Activated CD8-positive, alpha-beta memory T cell treated with anti-CD3 and anti-CD28 coated beads, Interleukin-2, amount 50 U/mL, for 4 hours (primary cell): ENCODE data around the gene NR3C2.
"Not testable (repeated sequence)": the region's sequence is repeated elsewhere in the genome, so short reads cannot be mapped to it uniquely, and the experiment has no call there.

Experiments
- DNase-seq: peaks from one replicate; pipeline ENCODE4 v3.0.0-alpha.2; 2020

The NR3C2 gene

GRCh38 chr4:148154769-148155168 is 287.4 kb downstream of the NR3C2 start:
- DNase-seq, result no peak

GRCh38 chr4:148152868-148153625 is 289.2 kb downstream of the NR3C2 start:
- DNase-seq, result no peak

GRCh38 chr4:148151806-148152205 is 290.4 kb downstream of the NR3C2 start:
- no peak for DNase-seq

GRCh38 chr4:148145475-148145874 is 296.7 kb downstream of the NR3C2 start:
- no peak for DNase-seq

GRCh38 chr4:148143174-148143573 is 299.0 kb downstream of the NR3C2 start:
- no peak for DNase-seq

GRCh38 chr4:148141501-148141900 is 300.7 kb downstream of the NR3C2 start:
- DNase-seq, result no peak

GRCh38 chr4:148126825-148127224 is 315.4 kb downstream of the NR3C2 start:
- no peak for DNase-seq

- DNase-seq, result no peak
Measured at GRCh38 chr4:148124512-148124911, 317.7 kb downstream of the NR3C2 start.

GRCh38 chr4:148123161-148123560 is 319.1 kb downstream of the NR3C2 start:
- not testable (repeated sequence) for DNase-seq

GRCh38 chr4:148120216-148120615 is 322.0 kb downstream of the NR3C2 start:
- DNase-seq, result no peak

- no peak for DNase-seq
Measured at GRCh38 chr4:148118633-148119032, 323.6 kb downstream of the NR3C2 start.

GRCh38 chr4:148118179-148118578 is 324.0 kb downstream of the NR3C2 start:
- no peak for DNase-seq

- no peak for DNase-seq
Measured at GRCh38 chr4:148116969-148117368, 325.2 kb downstream of the NR3C2 start.

- no peak for DNase-seq
Measured at GRCh38 chr4:148116264-148116663, 325.9 kb downstream of the NR3C2 start.

GRCh38 chr4:148114436-148114835 is 327.8 kb downstream of the NR3C2 start:
- no peak for DNase-seq

GRCh38 chr4:148112231-148112982 is 329.8 kb downstream of the NR3C2 start:
- no peak for DNase-seq

GRCh38 chr4:148110169-148110568 is 332.0 kb downstream of the NR3C2 start:
- DNase-seq, result no peak

- DNase-seq, result no peak
Measured at GRCh38 chr4:148109216-148109615, 333.0 kb downstream of the NR3C2 start.

GRCh38 chr4:148108766-148109165 is 333.4 kb downstream of the NR3C2 start:
- DNase-seq, result no peak

- no peak for DNase-seq
Measured at GRCh38 chr4:148103597-148104355, 338.4 kb downstream of the NR3C2 start.

- DNase-seq, result no peak
Measured at GRCh38 chr4:148101790-148102189, 340.4 kb downstream of the NR3C2 start.

- DNase-seq, result no peak
Measured at GRCh38 chr4:148101235-148101634, 341.0 kb downstream of the NR3C2 start.

- no peak for DNase-seq
Measured at GRCh38 chr4:148097801-148098200, 344.4 kb downstream of the NR3C2 start.
